ENCODE results near the gene CSNK2A3.

GRCh38 chr11:11380340-11380739 lies 27.3 kb upstream of the CSNK2A3 start:
- TF ChIP-seq CTCF (IDR thresholded peaks at IDR 0.05) (no peak), POLR2A (IDR thresholded peaks at IDR 0.05) (no peak)
